Osteoblast (primary cell): ENCODE measurements around the gene DHX15. TPM values are rescaled to one million over a fixed set of nuclear protein-coding genes. Genes with fewer than 3 reads are reported as not detected.
A peak's percentile ranks its signal among the peaks of the same experiment; 100 is the strongest.

Experiments
- DNase-seq: peaks from one replicate; pipeline ENCODE4 v3.0.0; 2011; ENCODE audit warnings: low spot score, mixed read lengths; ENCODE audit not compliant: insufficient read length; ENCODE audit errors: missing footprints
- H2AFZ ChIP-seq: 2 replicates; pipeline ENCODE4 v1.6.0; 2011; ENCODE audit warnings: mild to moderate bottlenecking, low read length
- H3K27ac ChIP-seq: 2 replicates; pipeline ENCODE4 v1.5.1; 2011; ENCODE audit warnings: mild to moderate bottlenecking, low read depth, low read length, moderate library complexity
- H3K27me3 ChIP-seq: 2 replicates; pipeline ENCODE4 v1.6.0; 2012; ENCODE audit warnings: mild to moderate bottlenecking, control low read depth, inconsistent platforms, low read length, moderate library complexity; ENCODE audit not compliant: insufficient read depth
- H3K36me3 ChIP-seq: 2 replicates; pipeline ENCODE4 v1.5.1; 2011; ENCODE audit warnings: mild to moderate bottlenecking, low read length, control low read depth, moderate library complexity; ENCODE audit not compliant: insufficient read depth
- H3K4me1 ChIP-seq: 2 replicates; pipeline ENCODE4 v1.5.1; 2011; ENCODE audit warnings: mild to moderate bottlenecking, low read length, control low read depth, moderate library complexity; ENCODE audit not compliant: insufficient read depth
- H3K4me2 ChIP-seq: 2 replicates; pipeline ENCODE4 v1.6.0; 2011; ENCODE audit warnings: mild to moderate bottlenecking, low read length; ENCODE audit not compliant: insufficient read depth
- H3K4me3 ChIP-seq: fragments of 200-600 bp; sonication (generic); 3 replicates; pipeline ENCODE4 v1.5.1; 2012; ENCODE audit warnings: mild to moderate bottlenecking, low read length, inconsistent platforms; ENCODE audit not compliant: insufficient read depth
- H3K79me2 ChIP-seq: 2 replicates; pipeline ENCODE4 v1.6.0; 2012; ENCODE audit warnings: mild to moderate bottlenecking, low read length, control low read depth, inconsistent platforms; ENCODE audit not compliant: insufficient read depth
- H3K9me3 ChIP-seq: 2 replicates; pipeline ENCODE4 v1.5.1; 2011; ENCODE audit warnings: low read depth, low read length, control low read depth
- H4K20me1 ChIP-seq: 2 replicates; pipeline ENCODE4 v1.6.0; 2012; ENCODE audit warnings: mild to moderate bottlenecking, low read length, control low read depth; ENCODE audit not compliant: insufficient read depth
- CTCF ChIP-seq: IDR thresholded peaks from 2 replicates; pipeline ENCODE4 v1.5.1; 2011; ENCODE audit warnings: mild to moderate bottlenecking, low read depth, low read length, moderate library complexity; ENCODE audit errors: extremely low read depth
- total RNA-seq: library from RNA; depleted of rRNA; stranded (reverse); fragments of >200 nt; gene quantifications from 2 replicates; pipeline ENCODE4 v1.2.3, GENCODE V29; 2012

Gene DHX15
- total RNA-seq, 1 donor, result 109 TPM

DNA sequence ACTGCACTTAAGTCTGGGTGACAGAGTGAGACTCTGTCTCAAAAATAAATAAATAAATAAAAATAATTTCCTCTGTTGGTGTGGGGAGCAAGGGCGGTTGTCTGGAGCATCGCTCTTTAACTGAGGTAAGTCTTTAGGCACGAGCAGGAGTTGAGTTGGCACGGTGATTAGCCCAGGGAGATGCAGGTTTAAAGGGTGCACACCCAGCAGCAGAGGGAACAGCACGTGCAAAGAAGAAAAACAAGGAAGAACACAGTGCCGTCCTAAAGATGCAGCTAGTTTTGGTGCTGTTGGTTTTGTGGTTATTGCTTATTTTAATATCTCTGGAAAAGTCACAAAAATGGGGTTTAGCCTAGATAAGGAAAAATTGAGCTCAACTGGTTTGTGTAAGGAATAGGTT, 87.8 kb downstream of the DHX15 start:
- Histone ChIP-seq H3K4me1 (no peaks in the 10 kb centered on the region), H4K20me1 (no peaks in the 10 kb centered on the region), H3K36me3 (no peaks in the 10 kb centered on the region), H3K4me2 (no peak overlapping the region), H3K27ac (no peak overlapping the region), H3K4me3 (no peak overlapping the region), H3K9me3 (no peaks in the 10 kb centered on the region), H3K79me2 (no peaks in the 10 kb centered on the region), H2AFZ (no peak overlapping the region), H3K27me3 (peaks cover 12% of the 10 kb centered on the region)
- TF ChIP-seq CTCF, result no peak
- DNase-seq, result no peak

DNA sequence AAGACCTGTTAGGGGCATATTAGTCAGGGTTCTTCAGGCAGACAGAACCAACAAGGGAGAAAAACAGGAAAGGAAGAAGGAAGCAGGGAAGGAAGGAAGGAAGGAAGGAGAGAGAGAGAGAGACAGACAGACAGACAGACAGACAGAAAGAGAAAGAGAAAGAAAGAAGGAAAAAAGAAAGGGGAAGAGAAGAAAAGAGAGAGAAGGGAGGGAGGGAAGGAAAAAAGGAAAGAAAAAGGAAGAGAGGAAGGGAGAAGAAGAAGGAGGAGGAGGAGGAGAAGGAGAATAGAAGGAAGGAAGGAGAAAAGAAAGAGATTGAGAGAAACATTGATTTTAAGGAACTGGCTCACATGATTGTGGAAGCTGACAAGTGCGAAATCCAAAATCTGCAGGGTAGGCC, 89.0 kb downstream of the DHX15 start:
- peaks cover 17% of the 10 kb centered on the region for H3K27me3 ChIP-seq
- no peak overlapping the region for H2AFZ ChIP-seq
- no peak overlapping the region for H3K4me3 ChIP-seq
- no peak overlapping the region for H3K27ac ChIP-seq
- H3K4me2 ChIP-seq, result no peak overlapping the region
- no peaks in the 10 kb centered on the region for H4K20me1 ChIP-seq
- no peak for DNase-seq
- H3K79me2 ChIP-seq, result no peaks in the 10 kb centered on the region
- no peak for TF ChIP-seq CTCF
- H3K9me3 ChIP-seq, result no peaks in the 10 kb centered on the region
- no peaks in the 10 kb centered on the region for H3K4me1 ChIP-seq
- H3K36me3 ChIP-seq, result no peaks in the 10 kb centered on the region

DNA sequence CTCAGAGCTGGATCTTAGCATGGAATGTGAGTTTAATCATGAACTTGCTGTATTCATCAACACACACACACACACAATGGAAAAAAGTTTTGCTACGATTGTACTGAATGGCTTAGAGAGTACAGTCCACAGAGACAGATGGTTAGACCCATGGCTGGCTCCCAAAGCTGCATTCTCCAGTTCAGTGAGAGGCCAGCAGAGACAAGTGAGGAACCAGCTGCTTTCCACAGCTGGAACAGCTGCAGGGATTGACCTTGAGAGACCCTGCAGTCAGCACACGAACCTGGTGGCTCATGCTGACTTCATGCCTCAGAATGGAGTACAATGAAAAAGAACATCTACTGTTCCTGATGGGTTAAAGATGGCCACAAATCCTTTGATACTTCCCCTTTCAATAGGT, 94.5 kb downstream of the DHX15 start:
- H3K9me3 ChIP-seq, result no peaks in the 10 kb centered on the region
- no peaks in the 10 kb centered on the region for H3K79me2 ChIP-seq
- peak; percentile 63 for DNase-seq
- no peaks in the 10 kb centered on the region for H3K36me3 ChIP-seq
- peaks cover 17% of the 10 kb centered on the region for H3K27me3 ChIP-seq
- H3K27ac ChIP-seq, result no peak overlapping the region
- no peaks in the 10 kb centered on the region for H3K4me1 ChIP-seq
- TF ChIP-seq CTCF, result no peak
- peaks cover 4% of the 10 kb centered on the region for H4K20me1 ChIP-seq
- no peak overlapping the region for H3K4me3 ChIP-seq
- no peak overlapping the region for H3K4me2 ChIP-seq
- no peak overlapping the region for H2AFZ ChIP-seq

DNA sequence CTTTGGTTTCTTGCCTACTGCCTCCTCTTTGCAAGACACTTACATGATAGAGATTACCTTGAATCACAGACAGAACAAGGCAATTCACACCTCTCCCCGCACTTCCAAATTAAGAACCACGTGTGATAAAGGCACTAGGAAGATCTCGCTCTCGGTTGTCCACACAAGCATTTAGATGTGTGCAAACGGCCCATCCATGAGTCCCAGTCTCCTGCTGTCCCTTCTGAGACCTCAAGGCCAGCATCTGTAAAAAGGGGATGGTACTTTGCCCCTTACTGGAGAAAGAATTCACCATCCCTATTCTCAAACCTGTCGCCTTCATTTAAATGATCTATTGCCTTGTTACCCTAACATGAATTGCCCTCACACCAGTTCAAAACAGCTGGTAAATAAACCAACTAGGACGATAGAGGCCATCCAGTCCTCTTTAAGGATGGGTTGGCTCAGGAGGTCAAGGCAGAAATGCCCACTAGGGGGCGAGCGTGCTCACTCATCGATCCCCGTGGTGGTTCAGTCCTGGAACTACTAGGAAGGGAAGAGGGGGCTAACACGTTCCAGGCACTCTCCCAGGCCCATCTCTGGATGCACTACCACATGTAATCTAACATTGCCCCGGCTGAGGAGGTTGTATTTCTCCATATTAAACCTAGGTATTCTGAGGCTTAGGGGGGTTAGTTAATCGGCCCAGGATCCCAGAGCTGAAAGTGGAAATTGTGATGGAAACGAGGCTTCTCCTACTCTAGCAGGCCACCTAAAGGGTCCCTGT, 95.8 kb downstream of the DHX15 start:
- Histone ChIP-seq H3K27ac (no peak overlapping the region), H3K4me2 (peak overlapping the region; percentile 56), H3K4me3 (peak overlapping the region; percentile 23), H3K4me1 (no peaks in the 10 kb centered on the region), H2AFZ (no peak overlapping the region), H3K36me3 (no peaks in the 10 kb centered on the region), H3K9me3 (no peaks in the 10 kb centered on the region), H3K27me3 (peaks cover 14% of the 10 kb centered on the region), H4K20me1 (peaks cover 4% of the 10 kb centered on the region), H3K79me2 (no peaks in the 10 kb centered on the region)
- TF ChIP-seq CTCF, result peak; percentile 97
- DNase-seq, result peak; percentile 87
